GM23338 (cell line): ENCODE results near the gene DNAJC17. TPM values are rescaled to one million over a fixed set of nuclear protein-coding genes. Genes with fewer than 3 reads are reported as not detected.

ENCODE experiments used
- ATAC-seq: fragments of 200-7000 bp; cut with Tn5 transposase; 3 replicates; pipeline ENCODE4 v1.9.1; 2020
- DNase-seq: peaks from one replicate; pipeline ENCODE4 v3.0.0-alpha.2; 2015; ENCODE audit warnings: low spot score
- H2AFZ ChIP-seq: fragments of 200-600 bp; sonication (generic); 2 replicates; pipeline ENCODE4 v1.8.0; 2016; ENCODE audit warnings: antibody characterized with exemption, mild to moderate bottlenecking, moderate library complexity
- H3F3A ChIP-seq: fragments of 200-600 bp; sonication (generic); replicated peaks from 2 replicates; pipeline ENCODE4 v1.8.0; 2017; ENCODE audit warnings: antibody characterized with exemption, mixed run types, low read depth
- H3K27ac ChIP-seq: fragments of 200-600 bp; sonication (generic); 2 replicates; pipeline ENCODE4 v1.6.1; 2016; ENCODE audit warnings: low read depth
- H3K27me3 ChIP-seq: fragments of 200-600 bp; sonication (generic); 2 replicates; pipeline ENCODE4 v1.8.0; 2016; ENCODE audit warnings: mild to moderate bottlenecking, mixed run types, moderate library complexity; ENCODE audit not compliant: insufficient read depth
- H3K36me3 ChIP-seq: fragments of 200-600 bp; sonication (generic); 2 replicates; pipeline ENCODE4 v1.8.0; 2016; ENCODE audit warnings: mild to moderate bottlenecking; ENCODE audit not compliant: insufficient read depth
- H3K4me1 ChIP-seq: fragments of 200-600 bp; sonication (generic); 2 replicates; pipeline ENCODE4 v1.8.0; 2016; ENCODE audit warnings: mild to moderate bottlenecking, moderate library complexity; ENCODE audit not compliant: insufficient read depth
- H3K4me2 ChIP-seq: fragments of 200-600 bp; sonication (generic); 2 replicates; pipeline ENCODE4 v1.7.1; 2017; ENCODE audit warnings: mixed run types
- H3K4me3 ChIP-seq: fragments of 200-600 bp; sonication (generic); 2 replicates; pipeline ENCODE4 v1.6.1; 2016; ENCODE audit warnings: mixed run types
- H3K79me2 ChIP-seq: fragments of 200-600 bp; sonication (generic); replicated peaks from 2 replicates; pipeline ENCODE4 v1.8.0; 2017; ENCODE audit warnings: mild to moderate bottlenecking; ENCODE audit not compliant: insufficient read depth
- H3K9me2 ChIP-seq: fragments of 200-600 bp; sonication (generic); 2 replicates; pipeline ENCODE4 v1.8.0; 2017; ENCODE audit not compliant: insufficient read depth
- H4K20me1 ChIP-seq: fragments of 200-600 bp; sonication (generic); replicated peaks from 2 replicates; pipeline ENCODE4 v1.8.0; 2017; ENCODE audit warnings: mild to moderate bottlenecking; ENCODE audit not compliant: insufficient read depth
- H3K27ac Mint-ChIP-seq: 2 replicates; pipeline ENCODE4 v1.8.0; 2020; ENCODE audit warnings: inconsistent platforms, mild to moderate bottlenecking, moderate library complexity, mixed read lengths
- H3K27me3 Mint-ChIP-seq: 3 replicates; pipeline ENCODE4 v1.8.0; 2022; ENCODE audit warnings: low read depth, mild to moderate bottlenecking, moderate library complexity, mixed read lengths, inconsistent platforms; ENCODE audit not compliant: insufficient read depth, poor library complexity
- H3K36me3 Mint-ChIP-seq: 3 replicates; pipeline ENCODE4 v1.8.0; 2021; ENCODE audit warnings: low read depth, mild to moderate bottlenecking, inconsistent platforms, moderate library complexity, mixed read lengths
- H3K4me1 Mint-ChIP-seq: 3 replicates; pipeline ENCODE4 v1.8.0; 2020; ENCODE audit warnings: mild to moderate bottlenecking, inconsistent platforms, mixed read lengths
- H3K4me3 Mint-ChIP-seq: 3 replicates; pipeline ENCODE4 v1.8.0; 2021; ENCODE audit warnings: moderate library complexity, mild to moderate bottlenecking, inconsistent platforms, mixed read lengths
- H3K9me3 Mint-ChIP-seq: 3 replicates; pipeline ENCODE4 v1.8.0; 2020; ENCODE audit warnings: moderate library complexity, mild to moderate bottlenecking, inconsistent platforms, mixed read lengths
- EZH2phosphoT487 ChIP-seq: fragments of 200-600 bp; sonication (generic); IDR thresholded peaks from one replicate; pipeline ENCODE4 v1.8.1; 2018; ENCODE audit warnings: antibody characterized with exemption; ENCODE audit not compliant: unreplicated experiment
- NANOG ChIP-seq: IDR thresholded peaks from 2 replicates; pipeline ENCODE4 v1.6.1; 2016; ENCODE audit warnings: antibody characterized with exemption, borderline replicate concordance
- polyA plus RNA-seq: library from polyadenylated mRNA; unstranded; fragments of >200 nt; fragmentation: Nextera tagmentation; extraction: Ambion mirVana; gene quantifications from 2 replicates; pipeline ENCODE4 v1.2.1, GENCODE V29; 2016
- total RNA-seq: library from RNA; depleted of rRNA; stranded (reverse); fragments of >200 nt; shearing (Covaris generic); gene quantifications from 2 replicates; pipeline ENCODE4 v1.2.3, GENCODE V29; 2014
- TF ChIP-seq, protein P1 (sequence below): fragments of 250-450 bp; sonication (Bioruptor Pico); IDR thresholded peaks from 2 replicates; pipeline ENCODE4 v1.5.0; 2020; ENCODE audit warnings: mild to moderate bottlenecking, moderate library complexity
- TF ChIP-seq, protein P2 (sequence below): IDR thresholded peaks from one replicate; pipeline ENCODE4 v1.6.1; 2018; ENCODE audit warnings: antibody characterized with exemption; ENCODE audit not compliant: unreplicated experiment
- TF ChIP-seq, protein P3 (sequence below), 2 experiments: fragments of 200-600 bp in 1 of 2; sonication (generic) in 1 of 2; conservative IDR thresholded peaks; 2 replicates each; pipeline versions ENCODE4 v1.5.1 to v1.6.1; 2016 to 2017; ENCODE audit warnings: antibody characterized with exemption in 2 of 2, low read depth in 2 of 2, mild to moderate bottlenecking in 2 of 2, moderate library complexity in 1 of 2

Gene DNAJC17
- total and polyA plus RNA-seq, 2 experiments from 2014 or later: 23.0 to 77.6 TPM

DNA sequence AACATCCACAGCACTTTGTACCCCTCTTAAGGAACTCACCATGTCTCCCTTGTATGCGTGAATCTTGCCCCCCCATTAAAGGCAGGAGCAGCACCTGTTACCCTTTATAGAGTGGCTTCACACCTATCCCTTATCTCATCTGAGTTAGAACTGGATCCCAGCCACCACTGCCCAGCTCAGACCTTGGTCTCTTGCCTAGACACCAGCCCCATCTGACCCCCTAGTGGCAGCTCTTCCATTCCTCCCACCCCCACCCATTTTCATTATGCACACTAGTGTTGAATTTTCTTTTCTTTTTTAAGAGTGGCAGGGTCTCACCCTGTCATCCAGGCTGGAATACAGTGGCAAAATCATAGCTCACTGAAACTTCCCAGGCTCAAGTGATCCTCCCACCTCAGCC is 3.6 kb downstream of the DNAJC17 start:
- ATAC-seq: no peak

DNA sequence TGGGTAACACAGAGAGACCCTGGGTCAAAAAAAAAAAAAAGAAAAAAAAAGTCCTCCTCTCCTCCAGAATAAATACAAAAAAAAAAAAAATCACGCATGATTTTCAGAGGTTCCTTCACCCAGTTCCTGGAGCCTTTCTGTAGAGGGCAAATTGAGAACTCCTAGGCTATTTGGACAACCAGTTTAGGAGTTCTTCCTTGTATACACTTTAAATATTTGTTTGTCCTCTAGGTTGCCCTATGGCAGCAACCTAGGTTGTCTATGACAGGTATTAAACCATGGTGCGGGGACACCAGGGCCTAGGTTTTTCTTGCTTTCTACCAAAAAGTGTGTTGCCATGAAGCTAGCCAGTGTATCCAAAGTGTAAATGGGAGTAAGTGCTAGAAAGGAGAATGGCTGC is 4.2 kb downstream of the DNAJC17 start:
- H3K27ac ChIP-seq: no peak overlapping the region
- Mint-ChIP-seq H3K36me3 (peaks cover 7% of the 10 kb centered on the region; the same call in 2 of the 3 replicates), H3K4me1 (peaks cover 28% of the 10 kb centered on the region), H3K27me3 (peaks cover 13% of the 10 kb centered on the region), H3K9me3 (no peaks in the 10 kb centered on the region), H3K27ac (no peak overlapping the region), H3K4me3 (no peak overlapping the region)
- no peaks in the 10 kb centered on the region for H3K36me3 ChIP-seq
- H3F3A ChIP-seq: peaks cover 5% of the 10 kb centered on the region; the same call in 1 of the 2 replicates
- H3K9me2 ChIP-seq: no peaks in the 10 kb centered on the region
- H3K79me2 ChIP-seq: peaks cover 35% of the 10 kb centered on the region
- H3K27me3 ChIP-seq: no peaks in the 10 kb centered on the region
- DNase-seq (no peak), ATAC-seq (no peak)
- no peak overlapping the region for H2AFZ ChIP-seq
- H3K4me1 ChIP-seq: peaks cover 31% of the 10 kb centered on the region
- no peak overlapping the region for H3K4me2 ChIP-seq
- H3K4me3 ChIP-seq: no peak overlapping the region
- peaks cover 3% of the 10 kb centered on the region; the same call in 1 of the 2 replicates for H4K20me1 ChIP-seq
- TF ChIP-seq, protein P1, sequence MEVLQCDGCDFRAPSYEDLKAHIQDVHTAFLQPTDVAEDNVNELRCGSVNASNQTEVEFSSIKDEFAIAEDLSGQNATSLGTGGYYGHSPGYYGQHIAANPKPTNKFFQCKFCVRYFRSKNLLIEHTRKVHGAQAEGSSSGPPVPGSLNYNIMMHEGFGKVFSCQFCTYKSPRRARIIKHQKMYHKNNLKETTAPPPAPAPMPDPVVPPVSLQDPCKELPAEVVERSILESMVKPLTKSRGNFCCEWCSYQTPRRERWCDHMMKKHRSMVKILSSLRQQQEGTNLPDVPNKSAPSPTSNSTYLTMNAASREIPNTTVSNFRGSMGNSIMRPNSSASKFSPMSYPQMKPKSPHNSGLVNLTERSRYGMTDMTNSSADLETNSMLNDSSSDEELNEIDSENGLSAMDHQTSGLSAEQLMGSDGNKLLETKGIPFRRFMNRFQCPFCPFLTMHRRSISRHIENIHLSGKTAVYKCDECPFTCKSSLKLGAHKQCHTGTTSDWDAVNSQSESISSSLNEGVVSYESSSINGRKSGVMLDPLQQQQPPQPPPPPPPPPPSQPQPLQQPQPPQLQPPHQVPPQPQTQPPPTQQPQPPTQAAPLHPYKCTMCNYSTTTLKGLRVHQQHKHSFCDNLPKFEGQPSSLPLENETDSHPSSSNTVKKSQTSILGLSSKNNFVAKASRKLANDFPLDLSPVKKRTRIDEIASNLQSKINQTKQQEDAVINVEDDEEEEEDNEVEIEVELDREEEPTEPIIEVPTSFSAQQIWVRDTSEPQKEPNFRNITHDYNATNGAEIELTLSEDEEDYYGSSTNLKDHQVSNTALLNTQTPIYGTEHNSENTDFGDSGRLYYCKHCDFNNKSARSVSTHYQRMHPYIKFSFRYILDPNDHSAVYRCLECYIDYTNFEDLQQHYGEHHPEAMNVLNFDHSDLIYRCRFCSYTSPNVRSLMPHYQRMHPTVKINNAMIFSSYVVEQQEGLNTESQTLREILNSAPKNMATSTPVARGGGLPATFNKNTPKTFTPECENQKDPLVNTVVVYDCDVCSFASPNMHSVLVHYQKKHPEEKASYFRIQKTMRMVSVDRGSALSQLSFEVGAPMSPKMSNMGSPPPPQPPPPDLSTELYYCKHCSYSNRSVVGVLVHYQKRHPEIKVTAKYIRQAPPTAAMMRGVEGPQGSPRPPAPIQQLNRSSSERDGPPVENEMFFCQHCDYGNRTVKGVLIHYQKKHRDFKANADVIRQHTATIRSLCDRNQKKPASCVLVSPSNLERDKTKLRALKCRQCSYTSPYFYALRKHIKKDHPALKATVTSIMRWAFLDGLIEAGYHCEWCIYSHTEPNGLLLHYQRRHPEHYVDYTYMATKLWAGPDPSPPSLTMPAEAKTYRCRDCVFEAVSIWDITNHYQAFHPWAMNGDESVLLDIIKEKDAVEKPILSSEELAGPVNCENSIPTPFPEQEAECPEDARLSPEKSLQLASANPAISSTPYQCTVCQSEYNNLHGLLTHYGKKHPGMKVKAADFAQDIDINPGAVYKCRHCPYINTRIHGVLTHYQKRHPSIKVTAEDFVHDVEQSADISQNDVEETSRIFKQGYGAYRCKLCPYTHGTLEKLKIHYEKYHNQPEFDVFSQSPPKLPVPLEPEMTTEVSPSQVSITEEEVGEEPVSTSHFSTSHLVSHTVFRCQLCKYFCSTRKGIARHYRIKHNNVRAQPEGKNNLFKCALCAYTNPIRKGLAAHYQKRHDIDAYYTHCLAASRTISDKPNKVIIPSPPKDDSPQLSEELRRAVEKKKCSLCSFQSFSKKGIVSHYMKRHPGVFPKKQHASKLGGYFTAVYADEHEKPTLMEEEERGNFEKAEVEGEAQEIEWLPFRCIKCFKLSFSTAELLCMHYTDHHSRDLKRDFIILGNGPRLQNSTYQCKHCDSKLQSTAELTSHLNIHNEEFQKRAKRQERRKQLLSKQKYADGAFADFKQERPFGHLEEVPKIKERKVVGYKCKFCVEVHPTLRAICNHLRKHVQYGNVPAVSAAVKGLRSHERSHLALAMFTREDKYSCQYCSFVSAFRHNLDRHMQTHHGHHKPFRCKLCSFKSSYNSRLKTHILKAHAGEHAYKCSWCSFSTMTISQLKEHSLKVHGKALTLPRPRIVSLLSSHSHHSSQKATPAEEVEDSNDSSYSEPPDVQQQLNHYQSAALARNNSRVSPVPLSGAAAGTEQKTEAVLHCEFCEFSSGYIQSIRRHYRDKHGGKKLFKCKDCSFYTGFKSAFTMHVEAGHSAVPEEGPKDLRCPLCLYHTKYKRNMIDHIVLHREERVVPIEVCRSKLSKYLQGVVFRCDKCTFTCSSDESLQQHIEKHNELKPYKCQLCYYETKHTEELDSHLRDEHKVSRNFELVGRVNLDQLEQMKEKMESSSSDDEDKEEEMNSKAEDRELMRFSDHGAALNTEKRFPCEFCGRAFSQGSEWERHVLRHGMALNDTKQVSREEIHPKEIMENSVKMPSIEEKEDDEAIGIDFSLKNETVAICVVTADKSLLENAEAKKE (CRISPR knock-in tag): no peak
- TF ChIP-seq NANOG (no peak), EZH2phosphoT487 (no peak)
- TF ChIP-seq, protein P2, sequence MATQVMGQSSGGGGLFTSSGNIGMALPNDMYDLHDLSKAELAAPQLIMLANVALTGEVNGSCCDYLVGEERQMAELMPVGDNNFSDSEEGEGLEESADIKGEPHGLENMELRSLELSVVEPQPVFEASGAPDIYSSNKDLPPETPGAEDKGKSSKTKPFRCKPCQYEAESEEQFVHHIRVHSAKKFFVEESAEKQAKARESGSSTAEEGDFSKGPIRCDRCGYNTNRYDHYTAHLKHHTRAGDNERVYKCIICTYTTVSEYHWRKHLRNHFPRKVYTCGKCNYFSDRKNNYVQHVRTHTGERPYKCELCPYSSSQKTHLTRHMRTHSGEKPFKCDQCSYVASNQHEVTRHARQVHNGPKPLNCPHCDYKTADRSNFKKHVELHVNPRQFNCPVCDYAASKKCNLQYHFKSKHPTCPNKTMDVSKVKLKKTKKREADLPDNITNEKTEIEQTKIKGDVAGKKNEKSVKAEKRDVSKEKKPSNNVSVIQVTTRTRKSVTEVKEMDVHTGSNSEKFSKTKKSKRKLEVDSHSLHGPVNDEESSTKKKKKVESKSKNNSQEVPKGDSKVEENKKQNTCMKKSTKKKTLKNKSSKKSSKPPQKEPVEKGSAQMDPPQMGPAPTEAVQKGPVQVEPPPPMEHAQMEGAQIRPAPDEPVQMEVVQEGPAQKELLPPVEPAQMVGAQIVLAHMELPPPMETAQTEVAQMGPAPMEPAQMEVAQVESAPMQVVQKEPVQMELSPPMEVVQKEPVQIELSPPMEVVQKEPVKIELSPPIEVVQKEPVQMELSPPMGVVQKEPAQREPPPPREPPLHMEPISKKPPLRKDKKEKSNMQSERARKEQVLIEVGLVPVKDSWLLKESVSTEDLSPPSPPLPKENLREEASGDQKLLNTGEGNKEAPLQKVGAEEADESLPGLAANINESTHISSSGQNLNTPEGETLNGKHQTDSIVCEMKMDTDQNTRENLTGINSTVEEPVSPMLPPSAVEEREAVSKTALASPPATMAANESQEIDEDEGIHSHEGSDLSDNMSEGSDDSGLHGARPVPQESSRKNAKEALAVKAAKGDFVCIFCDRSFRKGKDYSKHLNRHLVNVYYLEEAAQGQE: no peak
- TF ChIP-seq, protein P3, sequence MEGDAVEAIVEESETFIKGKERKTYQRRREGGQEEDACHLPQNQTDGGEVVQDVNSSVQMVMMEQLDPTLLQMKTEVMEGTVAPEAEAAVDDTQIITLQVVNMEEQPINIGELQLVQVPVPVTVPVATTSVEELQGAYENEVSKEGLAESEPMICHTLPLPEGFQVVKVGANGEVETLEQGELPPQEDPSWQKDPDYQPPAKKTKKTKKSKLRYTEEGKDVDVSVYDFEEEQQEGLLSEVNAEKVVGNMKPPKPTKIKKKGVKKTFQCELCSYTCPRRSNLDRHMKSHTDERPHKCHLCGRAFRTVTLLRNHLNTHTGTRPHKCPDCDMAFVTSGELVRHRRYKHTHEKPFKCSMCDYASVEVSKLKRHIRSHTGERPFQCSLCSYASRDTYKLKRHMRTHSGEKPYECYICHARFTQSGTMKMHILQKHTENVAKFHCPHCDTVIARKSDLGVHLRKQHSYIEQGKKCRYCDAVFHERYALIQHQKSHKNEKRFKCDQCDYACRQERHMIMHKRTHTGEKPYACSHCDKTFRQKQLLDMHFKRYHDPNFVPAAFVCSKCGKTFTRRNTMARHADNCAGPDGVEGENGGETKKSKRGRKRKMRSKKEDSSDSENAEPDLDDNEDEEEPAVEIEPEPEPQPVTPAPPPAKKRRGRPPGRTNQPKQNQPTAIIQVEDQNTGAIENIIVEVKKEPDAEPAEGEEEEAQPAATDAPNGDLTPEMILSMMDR (conservative IDR thresholded peaks at IDR 0.05; ENCODE audit: low read depth in 2 of 2): no peak

More for the DNA sequence above, 3.6 kb downstream of the DNAJC17 start:
- H3K9me3 Mint-ChIP-seq: no peaks in the 10 kb centered on the region
- no peak overlapping the region for H3K4me3 Mint-ChIP-seq
- peaks cover 32% of the 10 kb centered on the region for H3K79me2 ChIP-seq
- peaks cover 26% of the 10 kb centered on the region for H3K4me1 Mint-ChIP-seq
- H3K4me1 ChIP-seq: peaks cover 27% of the 10 kb centered on the region
- H3K27me3 Mint-ChIP-seq: peaks cover 15% of the 10 kb centered on the region
- H3K9me2 ChIP-seq: no peaks in the 10 kb centered on the region
- no peak for DNase-seq
- H3K27me3 ChIP-seq: no peaks in the 10 kb centered on the region
- H3K27ac Mint-ChIP-seq: no peak overlapping the region
- H3K36me3 ChIP-seq: no peaks in the 10 kb centered on the region
- H4K20me1 ChIP-seq: peaks cover 3% of the 10 kb centered on the region; the same call in 1 of the 2 replicates
- no peak for TF ChIP-seq EZH2phosphoT487
- TF ChIP-seq, protein P3 (conservative IDR thresholded peaks at IDR 0.05; ENCODE audit: low read depth in 2 of 2): 0 out of 4 replicates have a peak, but pooled peaks have one; percentile 12 to 22
- H3K4me3 ChIP-seq: no peak overlapping the region
- H3K27ac ChIP-seq: no peak overlapping the region
- H3K4me2 ChIP-seq: no peak overlapping the region
- H2AFZ ChIP-seq: no peak overlapping the region
- H3F3A ChIP-seq: peaks cover 11% of the 10 kb centered on the region; the same call in 1 of the 2 replicates
- H3K36me3 Mint-ChIP-seq: peaks cover 7% of the 10 kb centered on the region; the same call in 2 of the 3 replicates
